GM12864 (cell line): ENCODE measurements around the gene RASGRP4.
A peak's percentile ranks its signal among the peaks of the same experiment; 100 is the strongest.

ENCODE experiments used
- DNase-seq: peaks from one replicate; pipeline ENCODE4 v3.0.0-alpha.2; 2011; ENCODE audit warnings: low read depth
- H3K4me3 ChIP-seq: 2 replicates; pipeline ENCODE4 v1.5.1; 2011; ENCODE audit warnings: mild to moderate bottlenecking, low read depth, low read length, control low read depth
- CTCF ChIP-seq: IDR thresholded peaks from 2 replicates; pipeline ENCODE4 v1.5.1; 2011; ENCODE audit warnings: low read depth, mild to moderate bottlenecking, moderate library complexity, low read length, control low read depth, inconsistent platforms; ENCODE audit errors: missing control alignments

RASGRP4 gene

GRCh38 chr19:38445362-38445761 lies 19.3 kb upstream of the RASGRP4 start:
- DNase-seq, result no peak
- TF ChIP-seq CTCF, result no peak
- no peak overlapping the region for H3K4me3 ChIP-seq

DNA sequence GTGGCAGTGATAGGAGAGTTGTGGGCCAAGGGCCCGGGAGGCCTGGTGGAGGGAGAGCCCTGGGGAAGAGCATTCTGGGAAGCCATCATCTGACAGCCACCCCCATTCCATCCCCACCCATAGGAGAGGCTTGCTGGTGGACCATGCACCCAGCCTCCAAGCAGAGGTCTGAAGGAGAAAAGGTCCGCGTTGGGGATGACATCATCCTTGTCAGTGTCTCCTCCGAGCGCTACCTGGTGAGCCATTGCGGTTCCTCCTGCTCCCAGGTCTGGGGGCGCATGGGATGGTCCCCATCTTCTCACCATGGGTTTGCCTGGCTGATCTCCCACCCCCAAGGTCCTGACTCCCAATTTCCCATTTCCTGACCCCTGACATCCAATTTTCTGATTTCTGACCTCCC lies 18.0 kb upstream of the RASGRP4 start:
- DNase-seq, result no peak
- no peak for TF ChIP-seq CTCF

GRCh38 chr19:38443458-38443999 lies 17.5 kb upstream of the RASGRP4 start:
- no peak for DNase-seq
- H3K4me3 ChIP-seq, result no peak overlapping the region
- no peak for TF ChIP-seq CTCF

More for the DNA sequence above, 18.0 kb upstream of the RASGRP4 start:
- no peak overlapping the region for H3K4me3 ChIP-seq

DNA sequence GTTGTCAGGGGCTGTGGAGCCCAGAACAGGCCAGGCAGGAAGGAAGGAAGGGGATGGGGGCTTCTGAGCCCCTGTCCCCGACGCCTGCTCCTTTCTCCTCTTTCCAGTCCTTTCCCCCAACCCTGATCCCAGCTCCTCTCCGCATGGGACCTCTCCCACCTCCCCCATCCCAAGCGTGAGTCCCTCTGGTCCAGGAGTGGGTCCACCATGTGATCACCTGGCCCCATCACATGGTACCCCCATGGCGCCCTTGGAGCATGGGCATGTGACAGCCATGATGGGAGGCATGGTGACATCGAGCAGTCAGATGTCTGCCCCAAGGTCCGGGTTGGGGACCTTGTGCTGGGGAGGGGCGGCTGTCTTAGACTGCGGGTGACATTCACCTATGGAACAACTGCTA lies 16.7 kb upstream of the RASGRP4 start:
- DNase-seq, result no peak
- no peak overlapping the region for H3K4me3 ChIP-seq
- no peak for TF ChIP-seq CTCF

DNA sequence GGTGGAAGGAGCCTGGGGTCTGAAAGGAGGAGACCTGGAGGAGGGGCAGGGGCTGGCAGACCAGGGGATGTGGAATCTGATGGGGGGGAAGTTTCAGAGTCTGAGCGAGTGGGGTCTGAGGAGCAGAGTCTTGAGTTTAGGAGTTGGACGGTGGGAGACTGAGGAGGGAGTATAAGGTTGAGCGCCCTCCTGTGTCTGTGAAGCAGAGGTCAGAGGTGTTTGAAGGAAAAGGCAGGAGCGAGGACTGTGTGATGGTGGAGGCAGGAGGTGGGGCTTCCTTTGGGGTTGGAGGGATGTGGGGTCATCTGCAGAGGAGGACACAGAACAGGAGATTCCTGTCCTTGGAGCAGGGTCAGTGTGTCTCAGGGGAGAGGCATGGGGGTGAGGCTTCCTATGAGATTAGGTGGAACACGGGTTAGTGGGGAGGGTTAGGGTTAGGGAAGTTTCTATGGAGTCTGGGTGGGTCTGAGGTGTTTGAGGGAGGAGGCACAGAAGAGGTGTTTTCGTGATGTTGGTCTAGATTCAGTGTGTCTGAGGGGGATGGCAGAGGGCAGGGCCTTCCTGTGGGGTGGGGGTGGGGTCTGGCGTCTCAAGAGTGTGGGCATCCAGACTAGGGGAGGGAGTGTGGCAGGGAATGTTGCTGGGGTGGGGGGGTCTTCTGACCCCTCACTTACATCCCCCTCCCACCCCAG lies 15.8 kb upstream of the RASGRP4 start:
- H3K4me3 ChIP-seq, result no peak overlapping the region
- peak; percentile 38 for TF ChIP-seq CTCF
- no peak for DNase-seq

DNA sequence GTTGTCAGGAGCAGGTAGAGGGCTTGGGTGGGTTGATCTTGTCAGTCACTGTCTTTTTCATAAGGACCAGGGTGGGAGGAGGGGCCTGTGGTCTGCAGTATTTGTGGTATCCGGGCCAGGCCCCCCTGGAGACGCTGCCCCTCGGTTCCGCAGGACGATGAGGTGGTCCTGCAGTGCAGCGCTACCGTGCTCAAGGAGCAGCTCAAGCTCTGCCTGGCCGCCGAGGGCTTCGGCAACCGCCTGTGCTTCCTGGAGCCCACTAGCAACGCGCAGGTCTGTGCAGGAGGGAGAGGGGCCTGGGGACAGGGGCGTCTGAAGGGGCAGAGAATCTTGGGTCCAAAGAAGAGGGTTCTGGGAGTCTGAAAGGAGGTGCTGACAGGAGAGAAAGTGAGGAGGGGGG lies 14.6 kb upstream of the RASGRP4 start:
- H3K4me3 ChIP-seq, result no peak overlapping the region
- TF ChIP-seq CTCF, result no peak
- DNase-seq, result no peak

- no peak for DNase-seq
- no peak overlapping the region for H3K4me3 ChIP-seq
- TF ChIP-seq CTCF, result no peak
Measured at GRCh38 chr19:38437917-38438316, 11.9 kb upstream of the RASGRP4 start.
